ENCODE data around the gene ALG14. TPM values are rescaled to one million over a fixed set of nuclear protein-coding genes. Genes with fewer than 3 reads are reported as not detected.

ALG14 gene
- total and polyA plus RNA-seq, 7 donors: 0.55 to 2.7 (median 1.8) TPM

GRCh38 chr1:94951046-94951445 lies 121.7 kb downstream of the ALG14 start:
- H3K4me1 ChIP-seq: peaks cover 0 to 33% (median 25%) of the 10 kb centered on the region in 4 donors
- 51 to 85% methylated on average over 2 of the region's 2 CpGs for WGBS, 2 donors
- no peaks in the 10 kb centered on the region for H3K9me3 ChIP-seq
- no peak overlapping the region for H3K27ac ChIP-seq
- intact Hi-C loops (cut with DNase I): no loop called here
- no peak for TF ChIP-seq EP300 (IDR thresholded peaks at IDR 0.05)
- no peak for DNase-seq
- H3K27me3 ChIP-seq: no peaks in the 10 kb centered on the region
- H3K4me3 ChIP-seq: no peak overlapping the region
- no peaks in the 10 kb centered on the region for H3K36me3 ChIP-seq

DNA sequence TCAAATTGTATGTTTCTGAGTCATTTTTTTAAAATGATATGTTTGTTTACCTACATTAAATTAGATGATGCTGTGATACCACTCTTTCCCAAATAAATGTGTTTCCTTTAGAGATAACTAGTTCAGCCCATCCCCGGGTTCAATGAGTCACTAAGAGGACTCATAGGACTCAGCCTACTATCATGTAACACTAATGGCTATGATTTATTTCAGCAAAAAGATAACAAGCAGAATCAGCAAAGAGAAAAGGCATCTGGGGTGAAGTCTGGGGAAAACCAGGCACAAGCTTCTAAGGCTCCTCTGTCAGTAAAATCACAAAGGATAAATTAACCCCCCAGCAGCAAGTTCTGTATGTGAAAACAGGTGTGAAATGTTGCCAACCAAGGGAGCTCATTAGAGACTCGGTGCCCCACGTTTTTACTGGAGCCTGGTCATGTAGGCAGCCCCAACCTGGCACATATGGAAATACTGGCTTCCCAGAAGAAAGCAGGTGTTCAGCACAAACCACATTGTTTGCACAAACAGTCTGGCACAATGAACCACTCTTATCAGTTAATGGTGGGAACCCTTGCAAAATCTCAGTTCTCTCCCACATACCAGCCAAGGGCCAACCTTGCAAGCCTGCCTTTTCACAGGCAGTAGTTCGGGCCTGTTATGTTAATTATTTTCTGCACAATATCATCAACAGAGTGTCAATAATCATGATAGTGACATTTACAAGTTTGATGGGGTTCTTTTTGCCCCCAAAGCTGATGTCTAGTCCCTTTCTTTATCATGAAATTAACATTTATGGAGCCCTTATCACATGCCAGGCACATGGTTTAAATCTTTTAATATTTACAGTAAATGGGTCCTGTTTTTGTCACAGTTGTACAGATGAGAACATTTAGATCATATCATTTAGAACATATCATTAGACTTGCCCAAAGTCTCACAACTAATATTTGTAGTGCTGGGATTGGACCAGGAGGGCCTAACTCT lies 122.8 kb downstream of the ALG14 start:
- no peaks in the 10 kb centered on the region for H3K27me3 ChIP-seq
- H3K27ac ChIP-seq: no peak overlapping the region
- 12 to 66% methylated on average over 4 of the region's 4 CpGs for WGBS, 2 donors
- no peak overlapping the region for H3K4me3 ChIP-seq
- no peak for DNase-seq
- no peaks in the 10 kb centered on the region for H3K9me3 ChIP-seq
- no peaks in the 10 kb centered on the region for H3K36me3 ChIP-seq
- H3K4me1 ChIP-seq: peaks cover 0 to 22% (median 14%) of the 10 kb centered on the region in 4 donors
- intact Hi-C loops (cut with DNase I): no loop called here
- no peak for TF ChIP-seq EP300 (IDR thresholded peaks at IDR 0.05)
- no peak for TF ChIP-seq POLR2A (IDR thresholded peaks at IDR 0.05)
- TF ChIP-seq, protein P1, sequence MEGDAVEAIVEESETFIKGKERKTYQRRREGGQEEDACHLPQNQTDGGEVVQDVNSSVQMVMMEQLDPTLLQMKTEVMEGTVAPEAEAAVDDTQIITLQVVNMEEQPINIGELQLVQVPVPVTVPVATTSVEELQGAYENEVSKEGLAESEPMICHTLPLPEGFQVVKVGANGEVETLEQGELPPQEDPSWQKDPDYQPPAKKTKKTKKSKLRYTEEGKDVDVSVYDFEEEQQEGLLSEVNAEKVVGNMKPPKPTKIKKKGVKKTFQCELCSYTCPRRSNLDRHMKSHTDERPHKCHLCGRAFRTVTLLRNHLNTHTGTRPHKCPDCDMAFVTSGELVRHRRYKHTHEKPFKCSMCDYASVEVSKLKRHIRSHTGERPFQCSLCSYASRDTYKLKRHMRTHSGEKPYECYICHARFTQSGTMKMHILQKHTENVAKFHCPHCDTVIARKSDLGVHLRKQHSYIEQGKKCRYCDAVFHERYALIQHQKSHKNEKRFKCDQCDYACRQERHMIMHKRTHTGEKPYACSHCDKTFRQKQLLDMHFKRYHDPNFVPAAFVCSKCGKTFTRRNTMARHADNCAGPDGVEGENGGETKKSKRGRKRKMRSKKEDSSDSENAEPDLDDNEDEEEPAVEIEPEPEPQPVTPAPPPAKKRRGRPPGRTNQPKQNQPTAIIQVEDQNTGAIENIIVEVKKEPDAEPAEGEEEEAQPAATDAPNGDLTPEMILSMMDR (IDR thresholded peaks at IDR 0.05): no peak
- no peak for TF ChIP-seq POLR2AphosphoS5 (IDR thresholded peaks at IDR 0.05)

- intact Hi-C loops (cut with DNase I): no loop called here
- TF ChIP-seq, protein P1 (IDR thresholded peaks at IDR 0.05): no peak
- TF ChIP-seq POLR2A (IDR thresholded peaks at IDR 0.05) (no peak), EP300 (IDR thresholded peaks at IDR 0.05) (no peak), POLR2AphosphoS5 (IDR thresholded peaks at IDR 0.05) (no peak)
- Histone ChIP-seq H3K27me3 (no peaks in the 10 kb centered on the region), H3K27ac (peak overlapping the region; percentile 6 to 58 (median 19)), H3K4me3 (no peak overlapping the region), H3K36me3 (no peaks in the 10 kb centered on the region), H3K9me3 (no peaks in the 10 kb centered on the region), H3K4me1 (peaks cover 0 to 7% (median 0%) of the 10 kb centered on the region in 4 donors)
- DNase-seq: no peak
- 33 to 64% methylated on average over 1 of the region's 1 CpG for WGBS, 2 donors
These were observed 125.3 kb downstream of the ALG14 start for GRCh38 chr1:94947437-94947836.

DNA sequence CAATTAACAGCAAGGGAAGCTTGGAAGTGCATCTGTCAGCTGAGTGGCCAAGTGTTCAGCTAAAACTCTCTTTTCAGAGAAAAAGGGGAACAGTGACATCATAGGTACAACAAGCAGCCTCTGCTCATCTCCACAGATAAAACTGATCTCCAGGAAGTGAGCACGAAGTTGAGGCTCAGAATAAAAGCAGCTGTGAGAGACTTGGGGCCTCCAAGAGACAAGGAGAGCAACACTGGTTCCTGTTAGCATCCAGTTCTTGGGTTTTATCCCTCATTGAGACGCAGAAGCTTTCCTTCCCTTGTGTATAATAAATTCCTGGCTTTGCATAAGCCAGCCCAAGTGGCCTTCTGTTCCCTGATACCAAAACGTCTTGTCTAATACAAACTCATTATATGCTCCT lies 125.9 kb downstream of the ALG14 start:
- Histone ChIP-seq H3K27me3 (no peaks in the 10 kb centered on the region), H3K4me1 (peaks cover 0 to 10% (median 0%) of the 10 kb centered on the region in 4 donors), H3K9me3 (no peaks in the 10 kb centered on the region), H3K4me3 (no peak overlapping the region), H3K27ac (peak overlapping the region in 3 of 4 donors; percentile 6 to 58 (median 18)), H3K36me3 (no peaks in the 10 kb centered on the region)
- no peak for TF ChIP-seq POLR2A (IDR thresholded peaks at IDR 0.05)
- TF ChIP-seq POLR2AphosphoS5 (IDR thresholded peaks at IDR 0.05): no peak
- TF ChIP-seq EP300 (IDR thresholded peaks at IDR 0.05): no peak
- TF ChIP-seq, protein P1 (IDR thresholded peaks at IDR 0.05): no peak
- intact Hi-C loops (cut with DNase I): no loop called here
- 10 to 38% methylated on average over 3 of the region's 3 CpGs for WGBS, 2 donors
- DNase-seq: no peak
